Mesothelial cell of epicardium (in vitro differentiated cells): ENCODE data around the gene TAOK1. TPM values are rescaled to one million over a fixed set of nuclear protein-coding genes. Genes with fewer than 3 reads are reported as not detected.

Source experiments
- DNase-seq, 2 experiments: peaks; one replicate each; pipeline ENCODE4 v3.0.0; 2021; ENCODE audit warnings: low spot score in 2 of 2; ENCODE audit not compliant: unreplicated experiment in 2 of 2
- H3K27ac Mint-ChIP-seq: 2 replicates; pipeline ENCODE4 v1.8.0; 2021; ENCODE audit warnings: mixed read lengths
- H3K27me3 Mint-ChIP-seq: 2 replicates; pipeline ENCODE4 v1.8.0; 2021; ENCODE audit warnings: low read depth, mixed read lengths
- H3K36me3 Mint-ChIP-seq: 2 replicates; pipeline ENCODE4 v1.8.0; 2021; ENCODE audit warnings: mixed read lengths
- H3K4me1 Mint-ChIP-seq: 2 replicates; pipeline ENCODE4 v1.8.0; 2021; ENCODE audit warnings: mixed read lengths
- H3K4me3 Mint-ChIP-seq: 2 replicates; pipeline ENCODE4 v1.8.0; 2021; ENCODE audit warnings: mild to moderate bottlenecking, moderate library complexity, mixed read lengths
- H3K9me3 Mint-ChIP-seq: 2 replicates; pipeline ENCODE4 v1.8.0; 2021; ENCODE audit warnings: mixed read lengths
- CTCF ChIP-seq: fragments of 200-600 bp; sonication (generic); IDR thresholded peaks from one replicate; pipeline ENCODE4 v1.5.0; 2021; ENCODE audit warnings: antibody characterized with exemption; ENCODE audit not compliant: unreplicated experiment
- total RNA-seq: library from RNA; stranded (reverse); gene quantifications from 3 replicates; pipeline ENCODE4 v1.2.1, GENCODE V29; 2021

The TAOK1 gene
- total RNA-seq, 1 donor from 2014 or later = 86.7 TPM

- Mint-ChIP-seq H3K4me1 (peaks cover 50% of the 10 kb centered on the region), H3K9me3 (no peaks in the 10 kb centered on the region), H3K36me3 (peaks cover 2% of the 10 kb centered on the region), H3K27ac (peak overlapping the region; percentile 86), H3K4me3 (peak overlapping the region; percentile 88), H3K27me3 (no peaks in the 10 kb centered on the region)
- no peak for TF ChIP-seq CTCF
- no peak for DNase-seq
Measured at GRCh38 chr17:29588017-29588561, 197.9 kb downstream of the TAOK1 start.

- H3K4me1 Mint-ChIP-seq = peaks cover 51% of the 10 kb centered on the region
- no peak for TF ChIP-seq CTCF
- H3K27ac Mint-ChIP-seq = peak overlapping the region; percentile 86
- H3K9me3 Mint-ChIP-seq = no peaks in the 10 kb centered on the region
- DNase-seq = no peak
- peak overlapping the region; percentile 88 for H3K4me3 Mint-ChIP-seq
- no peaks in the 10 kb centered on the region for H3K27me3 Mint-ChIP-seq
- H3K36me3 Mint-ChIP-seq = no peaks in the 10 kb centered on the region
Measured at GRCh38 chr17:29588562-29589411, 198.6 kb downstream of the TAOK1 start.

- no peaks in the 10 kb centered on the region for H3K27me3 Mint-ChIP-seq
- H3K27ac Mint-ChIP-seq = peak within 1 kb of the TSS; percentile 99
- no peak for TF ChIP-seq CTCF
- H3K4me1 Mint-ChIP-seq = peaks cover 49% of the 10 kb centered on the region
- no peaks in the 10 kb centered on the region for H3K9me3 Mint-ChIP-seq
- DNase-seq = peak; percentile 81 to 83
- H3K4me3 Mint-ChIP-seq = peak within 1 kb of the TSS; percentile 88
- H3K36me3 Mint-ChIP-seq = no peaks in the 10 kb centered on the region
Measured at GRCh38 chr17:29589524-29590410, 199.6 kb downstream of the TAOK1 start, which contains the start of gene GIT1. Gene GIT1, minus strand, starts transcription at chr17:29589648. Its CDS starts 270 bp downstream, at chr17:29589378.

GRCh38 chr17:29590411-29591145 is 200.4 kb downstream of the TAOK1 start:
- no peaks in the 10 kb centered on the region for H3K9me3 Mint-ChIP-seq
- H3K27me3 Mint-ChIP-seq = no peaks in the 10 kb centered on the region
- peaks cover 49% of the 10 kb centered on the region for H3K4me1 Mint-ChIP-seq
- peak overlapping the region; percentile 99 for H3K27ac Mint-ChIP-seq
- TF ChIP-seq CTCF = no peak
- no peaks in the 10 kb centered on the region for H3K36me3 Mint-ChIP-seq
- no peak for DNase-seq
- peak overlapping the region; percentile 76 for H3K4me3 Mint-ChIP-seq

- peak overlapping the region; percentile 76 for H3K4me3 Mint-ChIP-seq
- peak in 1 of 2 experiments; percentile 72 for DNase-seq
- H3K36me3 Mint-ChIP-seq = no peaks in the 10 kb centered on the region
- no peak for TF ChIP-seq CTCF
- H3K27ac Mint-ChIP-seq = peak overlapping the region; percentile 99
- peaks cover 49% of the 10 kb centered on the region for H3K4me1 Mint-ChIP-seq
- H3K9me3 Mint-ChIP-seq = no peaks in the 10 kb centered on the region
- H3K27me3 Mint-ChIP-seq = no peaks in the 10 kb centered on the region
Measured at GRCh38 chr17:29591146-29591736, 201.1 kb downstream of the TAOK1 start.
